Hematopoietic multipotent progenitor cell treated with erythropoietin and hydrocortisone succinate and interleukin-3 and kit ligand, for 6 days (in vitro differentiated cells): ENCODE data around the gene FRMPD1.

ENCODE experiments used
- DNase-seq: peaks from one replicate; pipeline ENCODE4 v3.0.0-alpha.2; 2015

The FRMPD1 gene

GRCh38 chr9:37632479-37632878 is 18.3 kb upstream of the FRMPD1 start:
- no peak for DNase-seq

- DNase-seq: no peak
These were observed 14.9 kb upstream of the FRMPD1 start for GRCh38 chr9:37635808-37636207.

- no peak for DNase-seq
These were observed 14.0 kb upstream of the FRMPD1 start for GRCh38 chr9:37636511-37637448.

GRCh38 chr9:37639109-37639762 is 11.5 kb upstream of the FRMPD1 start:
- no peak for DNase-seq

GRCh38 chr9:37639841-37640240 is 10.9 kb upstream of the FRMPD1 start:
- DNase-seq: no peak

GRCh38 chr9:37640246-37640645 is 10.5 kb upstream of the FRMPD1 start:
- no peak for DNase-seq

- DNase-seq: no peak
These were observed 9.4 kb upstream of the FRMPD1 start for GRCh38 chr9:37641331-37641730.

GRCh38 chr9:37643214-37643613 is 7.5 kb upstream of the FRMPD1 start:
- DNase-seq: no peak

- no peak for DNase-seq
These were observed 4.7 kb upstream of the FRMPD1 start for GRCh38 chr9:37645903-37646506.

GRCh38 chr9:37650299-37650872 is 368 bp upstream of the FRMPD1 start:
- no peak for DNase-seq

GRCh38 chr9:37652261-37652660 is 1.5 kb downstream of the FRMPD1 start:
- no peak for DNase-seq

- no peak for DNase-seq
These were observed 2.6 kb downstream of the FRMPD1 start for GRCh38 chr9:37653385-37653784.

- DNase-seq: no peak
These were observed 6.2 kb downstream of the FRMPD1 start for GRCh38 chr9:37656936-37657335.

- DNase-seq: no peak
These were observed 9.9 kb downstream of the FRMPD1 start for GRCh38 chr9:37660691-37661090.

- DNase-seq: no peak
These were observed 13.2 kb downstream of the FRMPD1 start for GRCh38 chr9:37663926-37664325.

GRCh38 chr9:37667706-37668105 is 17.0 kb downstream of the FRMPD1 start:
- DNase-seq: no peak

- DNase-seq: no peak
These were observed 17.4 kb downstream of the FRMPD1 start for GRCh38 chr9:37668116-37668601.

GRCh38 chr9:37669232-37669631 is 18.5 kb downstream of the FRMPD1 start:
- no peak for DNase-seq

GRCh38 chr9:37675661-37676060 is 24.9 kb downstream of the FRMPD1 start:
- DNase-seq: no peak

GRCh38 chr9:37676411-37676830 is 25.7 kb downstream of the FRMPD1 start:
- DNase-seq: no peak

GRCh38 chr9:37677435-37677834 is 26.7 kb downstream of the FRMPD1 start:
- no peak for DNase-seq

GRCh38 chr9:37678789-37679273 is 28.1 kb downstream of the FRMPD1 start:
- peak; percentile 96 for DNase-seq
